HG03457 (cell line): ENCODE measurements around the gene GSTO2.

Source experiments
- ATAC-seq: cut with Tn5 transposase; IDR thresholded peaks from one replicate; pipeline ENCODE4 v1.9.1; 2021; ENCODE audit warnings: moderate number of reproducible peaks; ENCODE audit not compliant: unreplicated experiment

The GSTO2 gene

DNA sequence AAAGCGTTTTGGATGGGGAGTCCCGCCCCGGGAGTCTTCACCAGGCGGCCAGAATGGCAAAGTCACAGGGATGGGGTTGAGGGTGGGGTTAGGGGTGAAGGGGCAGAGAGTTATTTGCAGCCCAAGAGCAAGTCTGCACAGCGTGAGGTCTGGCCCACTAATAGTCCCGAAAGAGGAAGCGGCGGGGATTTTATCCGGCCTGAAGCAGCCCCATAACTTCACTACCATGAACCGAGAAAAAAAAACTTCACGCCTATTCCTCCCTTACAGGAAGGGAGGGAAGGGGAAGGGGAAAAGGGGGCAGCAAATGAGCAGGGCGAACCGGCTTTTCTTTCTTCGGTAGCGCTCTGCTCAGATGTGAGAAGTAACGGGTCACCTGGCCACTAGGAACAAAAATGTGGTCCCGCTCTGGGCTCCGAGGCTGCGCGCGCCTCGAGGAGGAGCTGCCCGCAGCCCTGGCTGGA, 68.6 kb downstream of the GSTO2 start:
- ATAC-seq = peak; percentile 39

GRCh38 chr10:104337985-104338735, 69.2 kb downstream of the GSTO2 start, which contains the start of gene ITPRIP:
Gene ITPRIP, minus strand, starts transcription at chr10:104338465. Its CDS starts 22,414 bp downstream, at chr10:104316051.
- peak; percentile 56 for ATAC-seq

DNA sequence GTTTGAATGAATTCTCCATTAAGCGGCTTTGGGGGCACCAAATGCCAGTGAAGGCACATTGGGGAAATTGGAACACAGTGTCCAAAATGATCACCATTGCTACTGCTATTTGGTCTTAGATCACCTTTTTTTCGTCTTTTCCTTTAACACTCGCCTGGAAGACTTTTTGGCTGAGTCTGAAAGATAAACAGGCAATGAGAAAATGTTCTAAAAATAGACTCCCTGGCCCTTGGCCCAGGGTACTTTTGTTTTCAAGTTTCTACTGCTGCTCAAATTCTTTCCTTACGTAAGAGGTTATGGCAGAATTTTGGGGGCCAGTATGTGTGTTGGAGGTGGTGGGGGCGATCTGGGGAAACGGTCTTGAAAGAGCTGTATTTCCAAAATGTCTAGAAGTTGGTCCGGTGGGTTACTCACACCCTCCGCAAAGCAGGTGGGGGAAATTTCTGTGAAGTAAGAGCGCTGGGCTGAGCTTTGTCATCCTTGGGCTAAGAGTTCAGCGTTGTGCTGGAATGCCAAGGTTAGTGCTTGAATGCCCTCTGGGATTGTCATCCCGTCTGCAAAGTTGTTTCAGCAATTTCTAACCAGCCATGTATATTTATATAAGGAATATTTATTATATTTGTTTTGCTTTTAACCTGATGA, 70.6 kb downstream of the GSTO2 start:
- ATAC-seq = no peak

DNA sequence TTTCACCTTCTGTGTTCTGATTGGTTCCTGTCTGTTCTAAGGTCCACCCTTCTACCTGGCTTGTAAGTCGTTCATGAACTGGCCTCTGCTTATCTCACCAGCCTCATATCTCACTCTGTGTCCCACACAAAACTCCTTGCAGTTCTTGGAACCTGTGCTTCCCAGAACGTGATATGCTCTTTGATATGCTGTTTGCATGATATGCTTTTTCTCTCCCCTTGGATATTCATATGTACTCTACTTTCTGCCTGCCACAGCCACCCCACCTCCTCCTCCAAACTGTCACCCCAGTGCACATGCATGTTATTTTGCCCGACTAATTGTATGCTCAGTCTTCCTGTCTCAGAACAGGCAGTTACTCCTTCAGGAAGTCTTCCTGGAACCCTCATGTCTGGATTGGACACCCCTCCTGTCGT, 71.1 kb downstream of the GSTO2 start:
- ATAC-seq = no peak

- no peak for ATAC-seq
These were observed 71.7 kb downstream of the GSTO2 start for GRCh38 chr10:104340641-104341040.

GRCh38 chr10:104342941-104343411, 74.0 kb downstream of the GSTO2 start:
- no peak for ATAC-seq

DNA sequence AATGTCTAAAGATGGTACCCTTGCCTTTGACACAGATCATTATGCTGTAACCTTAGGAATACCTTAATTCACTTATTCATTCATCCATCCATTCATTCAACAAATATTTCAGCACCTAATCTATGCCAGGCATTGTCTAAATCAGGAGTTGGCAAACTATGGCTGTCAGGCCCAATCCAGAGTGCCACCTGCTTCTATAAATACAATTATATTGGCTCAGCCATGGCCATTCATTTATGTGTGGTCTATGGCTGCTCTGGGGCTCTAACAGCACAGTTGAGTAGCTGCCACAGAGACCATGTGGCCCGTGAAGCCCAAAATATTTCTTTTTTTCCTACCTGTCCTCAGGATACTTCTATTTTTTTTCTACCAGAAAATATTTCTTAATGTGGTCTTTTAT, 75.2 kb downstream of the GSTO2 start:
- no peak for ATAC-seq

DNA sequence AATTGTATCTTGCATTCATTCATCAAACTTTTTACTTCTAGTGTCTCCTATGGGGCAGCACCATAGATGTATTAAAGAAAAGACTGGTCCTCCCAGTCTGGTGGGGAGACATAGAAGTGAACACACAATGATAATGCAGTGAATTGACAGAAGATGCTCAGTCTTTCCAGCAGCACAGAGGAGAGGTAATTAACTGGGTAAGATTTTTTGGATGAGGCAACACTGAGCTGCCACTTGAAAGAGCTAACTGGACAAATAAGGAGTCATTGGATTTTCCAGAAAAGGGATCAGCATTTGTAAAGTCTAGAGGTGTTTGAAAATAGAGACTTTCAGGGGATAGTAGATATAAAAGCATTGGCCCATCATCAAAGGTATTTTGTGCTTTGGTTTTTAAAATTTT, 76.5 kb downstream of the GSTO2 start:
- no peak for ATAC-seq

- ATAC-seq = no peak
These were observed 77.0 kb downstream of the GSTO2 start for GRCh38 chr10:104345941-104346340.

DNA sequence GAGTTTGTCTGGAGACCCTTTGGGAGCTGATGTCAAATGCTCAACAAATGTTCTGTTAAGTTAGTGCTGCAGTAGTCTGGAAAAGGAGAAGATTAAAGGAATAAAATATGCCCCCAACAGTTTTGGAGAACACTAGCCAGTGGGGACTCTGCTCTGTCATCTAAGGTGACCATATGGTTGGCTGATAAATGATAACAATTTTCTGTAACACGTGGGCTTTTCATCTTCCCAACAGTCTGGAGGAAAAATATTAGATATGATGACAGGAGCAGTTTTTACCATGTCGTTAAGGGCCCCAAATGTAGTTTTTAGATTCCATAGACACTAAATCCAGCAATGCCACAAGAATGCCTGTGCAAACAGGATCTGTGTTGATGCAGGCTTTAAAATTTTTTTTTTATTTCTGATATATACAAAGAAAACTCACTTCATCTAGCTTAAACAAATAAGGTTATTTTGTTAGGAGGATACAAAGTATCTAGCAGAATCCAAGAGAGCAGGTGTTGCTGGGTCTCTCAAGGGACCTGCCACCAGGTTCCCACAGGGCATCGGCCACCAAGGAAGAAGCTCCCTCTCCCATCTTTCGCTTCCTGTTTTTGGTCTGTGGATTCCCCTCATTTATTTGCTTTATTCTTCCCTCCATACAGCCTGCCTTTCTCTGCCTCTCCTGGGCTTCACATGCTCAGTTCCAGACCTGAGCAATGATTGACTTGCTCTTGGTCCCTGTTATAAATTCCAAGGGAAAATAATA, 78.5 kb downstream of the GSTO2 start:
- ATAC-seq = no peak

DNA sequence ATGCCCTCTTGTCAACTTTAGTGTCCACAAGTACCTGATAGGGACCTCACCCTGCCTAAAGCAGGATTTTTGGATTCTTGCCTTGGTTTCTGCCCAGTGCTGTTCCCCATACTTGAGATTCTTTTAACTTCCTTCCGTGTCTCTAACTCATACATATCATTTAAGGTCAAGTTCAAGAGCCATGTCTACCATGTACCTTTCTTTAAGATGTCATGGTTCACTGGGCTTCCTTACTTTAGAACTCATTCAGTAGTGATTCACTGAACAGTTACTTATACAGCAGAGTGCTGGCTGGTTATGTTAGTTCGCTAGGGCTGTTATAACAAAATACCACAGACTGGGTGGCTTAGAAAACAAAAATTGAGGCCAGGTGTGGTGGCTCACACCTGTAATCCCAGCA, 79.6 kb downstream of the GSTO2 start:
- no peak for ATAC-seq

DNA sequence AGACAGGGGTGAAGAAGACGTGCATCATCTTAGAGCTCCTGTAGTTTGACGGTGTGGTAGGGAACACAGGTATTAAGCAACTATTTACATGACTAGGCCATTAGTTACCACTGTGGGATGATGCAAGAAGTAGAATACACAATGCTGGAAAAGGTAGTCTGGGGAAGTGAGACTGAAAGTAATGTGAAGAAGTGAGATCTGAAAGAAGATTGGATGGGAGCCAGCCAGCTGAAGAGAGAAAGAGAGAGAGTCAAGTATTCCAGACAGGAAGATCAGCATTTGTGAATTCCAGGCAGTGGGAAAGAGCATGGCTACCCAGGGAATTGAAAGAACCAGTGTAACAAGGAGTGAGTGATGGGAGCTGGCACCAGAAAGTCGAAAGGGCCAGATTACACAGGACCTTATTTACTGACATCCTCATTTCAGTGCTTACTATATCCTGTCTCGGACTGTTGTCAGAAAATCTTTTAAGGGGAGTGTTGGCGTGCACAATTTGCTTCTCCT, 80.7 kb downstream of the GSTO2 start:
- peak; percentile 39 for ATAC-seq

- peak; percentile 35 for ATAC-seq
These were observed 81.2 kb downstream of the GSTO2 start for GRCh38 chr10:104350127-104350635.

GRCh38 chr10:104351061-104351702, 82.2 kb downstream of the GSTO2 start:
- ATAC-seq = no peak

GRCh38 chr10:104351919-104352318, 82.9 kb downstream of the GSTO2 start:
- no peak for ATAC-seq

- peak; percentile 65 for ATAC-seq
These were observed 84.5 kb downstream of the GSTO2 start, which contains the start of gene CFAP58 for GRCh38 chr10:104353325-104354048. Gene CFAP58, plus strand, starts transcription at chr10:104353833. Its CDS starts 65 bp downstream, at chr10:104353898.
